GM21619 (cell line): ENCODE measurements around the gene RBM20.
"Not testable (repeated sequence)": the region's sequence is repeated elsewhere in the genome, so short reads cannot be mapped to it uniquely, and the experiment has no call there.

Source experiments
- ATAC-seq: cut with Tn5 transposase; IDR thresholded peaks from one replicate; pipeline ENCODE4 v1.9.1; 2021; ENCODE audit not compliant: unreplicated experiment

Gene RBM20

DNA sequence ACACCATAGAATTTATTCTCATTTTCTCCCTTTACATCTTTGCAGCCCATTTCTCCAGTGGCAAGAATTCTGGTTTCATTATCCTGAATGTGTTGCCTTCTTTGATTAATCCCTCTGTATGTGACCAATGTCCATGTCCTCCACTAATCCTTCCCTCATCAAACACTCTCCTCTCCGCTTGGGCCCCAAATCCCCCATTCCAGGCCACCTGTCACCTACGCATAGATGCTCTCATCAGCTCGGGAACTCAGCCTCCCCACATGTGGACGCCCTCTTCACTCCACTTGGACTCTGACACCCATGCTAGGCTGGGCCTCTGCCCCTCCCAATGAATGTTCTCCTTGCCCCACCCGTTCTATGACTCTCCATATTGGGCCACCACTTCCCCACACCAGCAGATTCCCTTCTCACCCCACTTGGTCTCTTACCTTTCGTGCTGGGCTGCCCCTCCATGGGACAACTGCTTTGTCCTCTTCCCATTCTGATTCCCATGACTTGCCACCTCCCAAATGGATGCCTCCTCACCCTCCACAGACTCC, 18.7 kb upstream of the RBM20 start:
- no peak for ATAC-seq

DNA sequence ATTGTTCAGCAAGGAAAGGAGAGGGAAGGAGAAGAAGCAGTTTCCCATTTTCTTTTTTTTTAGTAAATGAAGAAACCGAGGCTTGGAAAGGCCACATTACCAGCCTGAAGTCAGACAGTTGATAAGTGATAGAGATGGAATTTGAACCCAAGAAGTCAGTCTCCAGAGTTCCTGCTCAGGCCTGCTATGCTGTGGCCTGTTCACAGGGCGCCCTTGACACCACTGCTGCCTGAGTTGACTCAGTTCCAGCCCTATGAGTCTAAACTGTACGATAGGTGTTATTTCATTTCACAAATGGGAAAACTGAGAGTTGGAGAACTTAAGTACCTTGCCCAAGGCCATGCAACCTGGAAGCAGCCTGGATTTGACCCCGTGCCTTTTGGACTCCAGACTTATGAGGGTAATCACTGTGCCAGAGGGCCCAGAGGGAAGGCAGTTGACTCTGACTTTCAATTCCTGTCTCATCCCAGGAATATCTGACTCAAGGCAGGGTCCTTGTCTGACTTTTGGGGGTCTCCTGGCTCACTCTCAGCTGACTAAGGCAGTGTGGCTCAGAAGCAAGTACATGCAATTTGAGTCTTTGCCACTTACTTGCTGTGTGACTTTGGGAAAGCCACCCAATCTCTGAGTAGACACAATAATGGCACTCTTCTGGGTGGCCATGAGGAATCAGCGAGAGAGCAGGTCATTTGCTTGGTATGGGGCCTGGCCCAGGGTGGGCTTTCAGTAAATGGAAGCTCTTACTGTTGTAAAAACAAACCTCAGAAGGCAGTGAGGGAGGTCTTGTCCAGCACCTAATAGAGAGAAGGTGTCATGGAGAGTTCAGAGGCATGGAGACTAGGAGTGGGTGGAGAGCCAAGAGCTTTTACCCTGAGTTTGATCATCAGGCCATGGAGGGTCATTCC, 17.9 kb upstream of the RBM20 start:
- no peak for ATAC-seq

GRCh38 chr10:110628161-110628560, 16.0 kb upstream of the RBM20 start:
- no peak for ATAC-seq

GRCh38 chr10:110629680-110630191, 14.4 kb upstream of the RBM20 start:
- no peak for ATAC-seq

- no peak for ATAC-seq
Observed at GRCh38 chr10:110631934-110632333, 12.2 kb upstream of the RBM20 start.

DNA sequence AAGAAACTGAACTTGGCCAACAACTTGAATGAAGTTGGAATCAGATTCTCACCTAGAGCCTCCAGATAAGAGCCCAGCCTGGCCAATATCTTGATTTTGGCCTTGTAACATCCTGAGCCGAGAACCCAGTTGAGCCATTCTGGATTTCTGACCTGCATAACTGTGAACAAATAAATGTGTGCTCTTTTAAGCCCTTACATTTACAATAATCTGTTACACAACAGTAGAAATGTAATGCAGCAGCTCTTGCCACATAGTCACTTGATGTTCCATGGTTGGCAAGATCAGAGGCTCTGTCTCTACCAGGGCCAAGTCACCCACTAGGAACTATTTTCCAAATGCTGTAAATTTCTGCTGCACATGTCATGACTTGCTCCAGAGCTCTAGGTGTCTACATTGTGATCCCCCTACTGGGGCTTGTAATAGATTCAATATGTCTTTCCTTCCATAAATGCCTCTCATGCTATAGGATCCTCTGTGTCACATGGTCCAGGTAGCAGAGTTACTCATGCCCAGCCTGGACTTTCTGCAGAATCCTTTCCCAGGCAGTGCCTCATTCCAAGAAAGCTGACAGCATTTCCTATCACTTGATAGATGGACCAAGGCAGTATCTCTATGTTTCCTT, 11.4 kb upstream of the RBM20 start:
- no peak for ATAC-seq

DNA sequence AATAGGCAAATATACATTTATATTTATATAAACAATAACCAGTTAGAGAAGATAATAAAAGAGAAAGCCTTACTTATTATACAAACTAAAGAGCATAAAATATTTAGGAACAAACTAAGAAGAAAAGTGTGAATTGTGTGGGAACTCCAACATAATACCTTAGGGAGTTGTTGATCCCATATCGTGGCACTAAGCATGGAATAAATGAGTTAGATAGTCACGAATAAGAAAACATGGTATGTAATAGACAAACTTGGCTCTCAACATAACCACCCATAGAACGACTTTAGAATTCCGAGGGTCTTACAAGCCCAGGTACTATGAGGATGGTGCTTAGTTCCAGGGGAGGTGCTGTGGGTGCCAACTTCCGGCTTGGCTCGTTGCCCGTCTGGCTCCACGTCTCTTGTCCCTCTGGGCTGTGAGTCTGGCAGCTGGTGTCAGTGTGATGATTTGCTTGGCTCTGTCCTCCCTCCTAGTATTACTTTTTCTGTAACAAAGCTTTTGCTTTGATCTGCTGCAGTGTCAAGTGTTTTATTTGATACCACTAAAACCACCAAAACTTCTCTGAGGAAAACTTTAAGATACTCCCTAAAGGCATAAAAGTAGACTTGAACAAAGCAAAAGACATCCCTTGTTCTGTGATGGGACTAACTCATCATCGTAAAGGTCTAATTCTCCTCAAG, 9.5 kb upstream of the RBM20 start:
- ATAC-seq = no peak

DNA sequence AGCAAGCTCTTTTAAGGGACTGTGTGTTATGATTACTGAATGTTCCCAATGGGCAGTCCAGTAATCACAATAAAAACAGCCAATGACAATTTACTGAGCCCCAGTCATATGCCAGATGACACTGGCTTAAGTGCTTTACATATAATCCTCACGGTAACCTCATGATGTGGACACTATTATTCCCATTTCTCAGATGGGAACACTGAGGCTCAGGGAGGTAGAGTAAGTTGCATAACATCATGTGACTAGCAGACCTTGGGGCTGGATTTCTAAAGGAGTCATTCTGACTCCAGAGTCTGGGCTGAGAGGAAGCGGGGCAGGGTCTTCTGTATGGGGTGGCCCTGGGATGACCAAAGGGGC, 7.6 kb upstream of the RBM20 start:
- ATAC-seq = no peak

DNA sequence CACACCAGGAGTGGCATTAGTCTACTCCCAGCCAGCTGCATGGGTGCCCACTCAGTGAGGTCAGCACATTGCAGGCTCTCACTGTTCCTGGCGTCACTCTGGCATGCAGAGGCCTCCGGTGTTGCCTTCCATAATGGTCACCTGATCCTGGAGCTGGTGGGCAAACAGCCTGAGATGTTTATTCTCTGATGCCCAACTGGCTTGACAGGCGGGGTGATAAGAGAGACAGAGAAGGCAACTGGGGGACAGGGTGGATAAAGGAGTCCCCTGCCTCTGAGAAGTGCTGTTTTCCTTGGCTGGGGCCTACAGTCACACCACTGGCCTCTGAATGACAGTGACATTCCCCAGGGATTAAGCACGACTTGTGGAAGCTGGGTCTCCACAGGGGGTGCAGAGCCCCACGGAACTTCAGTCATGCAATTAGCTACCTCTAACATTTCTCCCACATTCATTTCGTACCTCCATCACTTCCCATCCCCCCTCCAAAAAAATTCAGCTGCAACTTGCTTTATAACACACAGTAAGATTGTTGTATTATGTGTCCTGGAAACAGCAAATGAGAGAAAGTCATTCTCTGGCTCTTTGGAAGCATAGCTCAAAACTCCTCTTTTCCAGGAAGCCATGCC, 7.1 kb upstream of the RBM20 start:
- no peak for ATAC-seq

- ATAC-seq = no peak
Observed at GRCh38 chr10:110637558-110638053, 6.5 kb upstream of the RBM20 start.

- no peak for ATAC-seq
Observed at GRCh38 chr10:110638319-110638718, 5.8 kb upstream of the RBM20 start.

DNA sequence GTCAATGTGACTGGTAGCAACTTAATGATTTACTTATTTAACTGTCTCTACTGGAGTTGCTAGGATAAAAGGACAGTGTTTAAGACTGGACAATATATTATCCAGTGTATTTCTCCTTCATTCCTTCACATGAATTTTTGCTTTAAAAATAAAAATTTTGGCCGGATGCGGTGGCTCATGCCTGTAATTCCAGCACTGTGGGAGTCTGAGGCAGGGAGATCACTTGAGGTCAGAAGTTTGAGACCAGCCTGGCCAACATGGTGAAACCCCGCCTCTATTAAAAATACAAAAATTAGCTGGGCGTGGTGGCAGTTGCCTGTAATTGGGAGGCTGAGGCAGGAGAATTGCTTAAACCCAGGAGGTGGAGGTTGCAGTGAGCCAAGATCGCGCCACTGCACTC, 5.1 kb upstream of the RBM20 start:
- ATAC-seq = not testable (repeated sequence)

GRCh38 chr10:110639858-110640257, 4.3 kb upstream of the RBM20 start:
- not testable (repeated sequence) for ATAC-seq

- ATAC-seq = no peak
Observed at GRCh38 chr10:110641256-110641655, 2.9 kb upstream of the RBM20 start.

DNA sequence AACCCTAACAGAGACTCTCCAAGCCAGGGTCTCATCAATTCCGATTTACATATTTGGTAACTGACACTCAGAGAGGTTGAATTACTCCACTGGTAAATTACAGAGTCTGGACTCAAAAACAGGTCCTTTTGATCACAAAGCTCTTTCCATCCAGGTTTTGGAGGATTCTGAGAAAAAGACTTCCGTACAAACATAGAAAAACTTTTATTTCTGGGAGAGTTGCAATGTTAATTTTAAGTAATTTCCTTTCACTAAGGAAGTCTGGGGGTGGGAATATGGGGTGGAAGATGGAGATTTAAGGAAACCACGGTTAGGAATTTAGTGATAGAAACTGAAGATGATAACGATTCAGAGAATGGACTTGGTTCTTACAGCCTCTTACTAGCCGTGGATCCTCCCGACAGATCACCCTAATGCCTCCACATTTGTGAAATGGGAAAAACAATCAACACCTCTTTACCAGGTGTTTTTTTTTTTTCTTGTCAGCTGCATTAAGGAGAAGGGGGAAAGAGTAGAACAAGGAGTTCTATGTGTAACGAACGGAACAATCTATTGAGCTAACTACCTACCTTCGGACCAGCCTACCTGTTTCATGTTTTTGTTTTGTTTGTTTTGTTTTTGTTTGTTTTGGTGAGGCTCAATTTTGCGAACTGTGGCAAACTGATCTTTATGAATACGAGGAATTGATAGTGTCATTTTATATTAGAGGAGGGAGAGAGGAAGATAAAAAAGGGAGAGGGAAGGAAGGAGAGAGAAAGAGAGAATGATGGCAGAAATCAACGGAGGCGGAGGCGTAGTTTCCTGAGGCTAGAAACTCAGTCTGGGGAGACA, 1.7 kb upstream of the RBM20 start:
- ATAC-seq = no peak

GRCh38 chr10:110643035-110643652, 992 bp upstream of the RBM20 start:
- no peak for ATAC-seq

DNA sequence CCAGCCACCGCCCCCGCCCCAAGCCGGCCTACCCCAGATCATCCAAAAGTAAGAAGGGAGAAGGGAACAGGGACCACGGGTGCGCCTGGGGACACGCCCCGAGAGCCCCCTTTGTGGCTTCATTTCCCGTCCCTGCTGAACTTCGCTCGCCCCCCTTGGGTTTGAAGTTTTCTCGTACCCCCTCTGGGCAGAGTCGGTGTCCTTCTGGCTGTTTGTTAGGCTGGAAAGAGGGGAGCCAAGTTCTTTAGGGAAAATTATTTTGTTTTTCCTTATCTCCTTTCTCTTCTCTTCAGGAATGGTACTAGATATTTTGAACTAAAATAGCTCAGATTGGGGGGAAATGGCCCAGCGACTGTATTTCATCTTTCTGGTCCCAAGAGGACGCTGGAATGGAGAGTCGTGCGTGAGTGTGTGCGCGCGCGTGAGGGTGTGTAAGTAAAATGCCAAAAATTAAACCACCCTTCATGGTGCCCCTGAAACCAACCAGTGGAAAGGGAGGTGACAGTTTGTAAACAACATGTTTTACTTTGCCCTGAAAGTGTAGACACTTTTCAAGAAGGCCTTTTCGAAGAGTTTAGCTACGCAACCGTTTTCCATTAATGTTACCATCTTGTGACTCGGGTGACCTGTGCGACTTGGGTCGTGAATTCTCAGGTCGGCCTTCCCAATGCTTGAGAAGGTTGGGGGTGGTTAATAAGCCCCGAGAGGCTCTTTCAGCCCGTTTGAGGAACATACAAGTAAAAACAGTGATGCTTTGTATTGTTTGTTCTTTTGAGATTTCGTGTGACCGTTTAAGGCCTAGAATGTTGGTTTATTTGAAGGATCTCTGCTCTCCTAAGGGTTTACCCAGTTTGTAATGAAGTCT, 694 bp downstream of the RBM20 start:
- ATAC-seq = no peak

GRCh38 chr10:110646417-110647135, 2.4 kb downstream of the RBM20 start:
- ATAC-seq = no peak
